Calu3 (cell line): ENCODE results near the gene IL1F10. TPM values are rescaled to one million over a fixed set of nuclear protein-coding genes. Genes with fewer than 3 reads are reported as not detected.
A peak's percentile ranks its signal among the peaks of the same experiment; 100 is the strongest.

Experiments used
- BruUV-seq: library from RNA; stranded (reverse); fragments of 400-500 nt; replicated peaks from 2 replicates; lab custom pipeline; 2021; lab: Mats Ljungman, UMichigan
- CTCF ChIA-PET: fragments of 300-600 bp; sonication (Branson Sonifier 250); formaldehyde crosslinking; loops from one replicate; lab custom pipeline; 2022; ENCODE audit warnings: antibody characterized with exemption; lab: Charles Lee
- DNase-seq: peaks from one replicate; pipeline ENCODE4 v3.0.0; 2022
- H3K27ac Mint-ChIP-seq: one replicate; pipeline ENCODE4 v1.8.0; 2022; ENCODE audit warnings: mixed read lengths; ENCODE audit not compliant: unreplicated experiment
- H3K27me3 Mint-ChIP-seq: one replicate; pipeline ENCODE4 v1.8.0; 2022; ENCODE audit warnings: mixed read lengths; ENCODE audit not compliant: unreplicated experiment
- H3K36me3 Mint-ChIP-seq: one replicate; pipeline ENCODE4 v1.8.0; 2022; ENCODE audit warnings: mild to moderate bottlenecking, moderate library complexity, mixed read lengths; ENCODE audit not compliant: insufficient read depth, unreplicated experiment
- H3K4me1 Mint-ChIP-seq: one replicate; pipeline ENCODE4 v1.8.0; 2022; ENCODE audit warnings: mild to moderate bottlenecking, low read depth, mixed read lengths; ENCODE audit not compliant: unreplicated experiment
- H3K4me3 Mint-ChIP-seq: one replicate; pipeline ENCODE4 v1.8.0; 2022; ENCODE audit warnings: mild to moderate bottlenecking, low read depth, moderate library complexity, mixed read lengths; ENCODE audit not compliant: unreplicated experiment
- H3K9me3 Mint-ChIP-seq: one replicate; pipeline ENCODE4 v1.8.0; 2022; ENCODE audit warnings: low read depth, mixed read lengths; ENCODE audit not compliant: unreplicated experiment
- intact Hi-C: fragments of 100-400 bp; cut with micrococcal nuclease; formaldehyde crosslinking; loops from one replicate; pipeline ENCODE4 v1.10.0; 2022; ENCODE audit not compliant: unreplicated experiment
- total RNA-seq: library from RNA; stranded (reverse); gene quantifications from 2 replicates; pipeline ENCODE4 v1.2.3, GENCODE V29; 2022
- TF ChIP-seq, protein P1 (sequence below): fragments of 200-600 bp; IDR thresholded peaks from one replicate; pipeline ENCODE4 v1.8.0; 2022; ENCODE audit warnings: antibody characterized with exemption; ENCODE audit not compliant: unreplicated experiment

The IL1F10 gene
- total RNA-seq, 1 experiment from 2014 or later: not detected

DNA sequence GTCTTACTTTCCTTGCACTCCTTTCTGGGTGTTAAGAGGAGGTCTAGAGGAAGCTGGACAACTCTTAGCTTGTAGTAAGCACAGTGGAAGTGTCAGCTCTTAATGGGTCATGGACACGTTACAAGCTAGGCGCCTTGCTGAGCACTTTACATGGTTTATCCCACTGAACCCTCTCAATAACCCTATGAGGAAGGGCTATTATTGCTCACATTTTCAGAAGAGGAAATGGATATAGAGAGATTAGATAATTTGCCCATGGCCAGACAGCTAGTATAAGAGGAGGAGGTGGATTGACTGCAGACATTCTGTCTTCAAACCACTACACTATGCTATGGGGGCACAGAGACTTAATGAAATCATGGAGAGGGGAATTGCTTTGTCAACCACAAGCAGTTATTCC lies 51.3 kb downstream of the IL1F10 start:
- Mint-ChIP-seq H3K9me3 (no peaks in the 10 kb centered on the region), H3K36me3 (peaks cover 11% of the 10 kb centered on the region), H3K4me1 (peaks cover 57% of the 10 kb centered on the region), H3K4me3 (peak overlapping the region; percentile 70), H3K27ac (no peak overlapping the region), H3K27me3 (no peaks in the 10 kb centered on the region)
- intact Hi-C loops: loop anchor here (2.0 kb wide), 1 partner anchor 34 kb away; no protein-coding TSS in a partner anchor
- BruUV-seq: no TSS peak
- CTCF ChIA-PET: interaction anchor here (0.7 to 2.2 kb wide), 4 partner anchors 18 to 80 kb away, joined by 3 to 13 read pairs (median 3); no protein-coding TSS in a partner anchor
- TF ChIP-seq, protein P1, sequence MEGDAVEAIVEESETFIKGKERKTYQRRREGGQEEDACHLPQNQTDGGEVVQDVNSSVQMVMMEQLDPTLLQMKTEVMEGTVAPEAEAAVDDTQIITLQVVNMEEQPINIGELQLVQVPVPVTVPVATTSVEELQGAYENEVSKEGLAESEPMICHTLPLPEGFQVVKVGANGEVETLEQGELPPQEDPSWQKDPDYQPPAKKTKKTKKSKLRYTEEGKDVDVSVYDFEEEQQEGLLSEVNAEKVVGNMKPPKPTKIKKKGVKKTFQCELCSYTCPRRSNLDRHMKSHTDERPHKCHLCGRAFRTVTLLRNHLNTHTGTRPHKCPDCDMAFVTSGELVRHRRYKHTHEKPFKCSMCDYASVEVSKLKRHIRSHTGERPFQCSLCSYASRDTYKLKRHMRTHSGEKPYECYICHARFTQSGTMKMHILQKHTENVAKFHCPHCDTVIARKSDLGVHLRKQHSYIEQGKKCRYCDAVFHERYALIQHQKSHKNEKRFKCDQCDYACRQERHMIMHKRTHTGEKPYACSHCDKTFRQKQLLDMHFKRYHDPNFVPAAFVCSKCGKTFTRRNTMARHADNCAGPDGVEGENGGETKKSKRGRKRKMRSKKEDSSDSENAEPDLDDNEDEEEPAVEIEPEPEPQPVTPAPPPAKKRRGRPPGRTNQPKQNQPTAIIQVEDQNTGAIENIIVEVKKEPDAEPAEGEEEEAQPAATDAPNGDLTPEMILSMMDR: no peak
- DNase-seq: no peak

DNA sequence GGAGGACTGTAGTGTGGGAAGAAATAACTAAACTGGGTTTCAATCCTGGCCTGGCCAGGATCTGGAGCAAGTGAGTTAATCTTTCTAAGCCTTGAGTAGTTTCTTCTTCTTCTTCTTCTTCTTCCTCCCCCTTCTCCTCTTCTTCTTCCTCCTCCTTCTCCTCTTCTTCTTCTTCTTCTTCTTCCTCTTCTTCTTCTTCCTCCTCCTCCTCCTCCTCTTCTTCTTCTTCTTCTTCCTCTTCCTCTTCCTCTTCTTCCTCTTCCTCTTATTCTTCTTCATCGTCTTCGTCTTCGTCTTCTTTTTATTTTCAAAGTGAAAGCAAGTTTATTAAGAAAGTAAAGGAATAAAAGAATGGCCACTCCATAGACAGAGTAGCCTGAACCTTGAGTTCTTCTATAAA lies 53.1 kb downstream of the IL1F10 start:
- no peak overlapping the region for H3K27ac Mint-ChIP-seq
- no peaks in the 10 kb centered on the region for H3K9me3 Mint-ChIP-seq
- intact Hi-C loops: no loop called here
- H3K4me3 Mint-ChIP-seq: no peak overlapping the region
- no peaks in the 10 kb centered on the region for H3K27me3 Mint-ChIP-seq
- peaks cover 72% of the 10 kb centered on the region for H3K4me1 Mint-ChIP-seq
- no TSS peak for BruUV-seq
- H3K36me3 Mint-ChIP-seq: peaks cover 16% of the 10 kb centered on the region
- TF ChIP-seq, protein P1: no peak
- DNase-seq: no peak
- CTCF ChIA-PET: interaction anchor here (1.1 kb wide), 1 partner anchor 16 kb away, joined by 3 read pairs; no protein-coding TSS in a partner anchor

DNA sequence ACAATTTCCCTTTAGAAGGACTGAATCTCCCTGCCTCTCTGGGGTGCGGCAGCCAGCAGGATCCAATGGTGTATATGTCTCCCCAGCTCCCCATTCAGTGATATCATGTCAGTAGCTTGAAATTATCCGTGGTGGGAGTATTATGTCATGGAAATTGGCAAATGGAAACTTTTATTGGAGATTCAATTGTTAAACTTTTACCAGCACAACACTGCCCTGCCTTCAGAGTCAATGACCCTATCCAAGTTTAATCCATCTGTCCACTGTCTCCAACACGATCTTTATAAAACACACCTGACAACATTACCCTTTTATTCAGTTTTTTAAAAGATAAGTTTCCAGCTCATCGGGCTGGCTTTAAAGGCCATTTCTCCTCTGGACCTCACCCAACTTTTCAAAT lies 54.6 kb downstream of the IL1F10 start:
- H3K4me1 Mint-ChIP-seq: peaks cover 66% of the 10 kb centered on the region
- BruUV-seq: no TSS peak
- TF ChIP-seq, protein P1: no peak
- peaks cover 19% of the 10 kb centered on the region for H3K36me3 Mint-ChIP-seq
- no peak overlapping the region for H3K27ac Mint-ChIP-seq
- H3K27me3 Mint-ChIP-seq: no peaks in the 10 kb centered on the region
- intact Hi-C loops: no loop called here
- CTCF ChIA-PET: no interaction called here
- no peak overlapping the region for H3K4me3 Mint-ChIP-seq
- no peaks in the 10 kb centered on the region for H3K9me3 Mint-ChIP-seq
- DNase-seq: no peak

DNA sequence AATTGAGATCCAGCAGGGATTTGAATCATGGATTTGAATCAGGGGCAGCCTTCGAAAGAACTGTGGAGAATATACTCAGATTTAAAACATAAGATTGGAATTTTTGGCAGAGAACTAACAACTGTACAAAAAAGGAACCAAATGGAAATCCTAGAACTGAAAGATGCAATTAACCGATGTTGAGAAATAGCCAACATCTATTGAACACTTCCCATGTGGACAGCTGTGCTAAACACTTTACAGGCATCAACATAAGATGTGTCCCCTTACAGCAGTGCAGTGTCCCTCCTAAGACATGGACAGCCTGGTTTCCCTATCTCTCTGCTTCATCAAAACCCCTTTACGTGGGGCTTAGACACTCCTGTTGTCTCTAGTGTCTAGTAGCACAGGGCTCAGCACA lies 56.0 kb downstream of the IL1F10 start:
- Mint-ChIP-seq H3K36me3 (peaks cover 9% of the 10 kb centered on the region), H3K27me3 (no peaks in the 10 kb centered on the region), H3K9me3 (no peaks in the 10 kb centered on the region), H3K4me3 (peak overlapping the region; percentile 39), H3K4me1 (peaks cover 53% of the 10 kb centered on the region), H3K27ac (peak overlapping the region; percentile 60)
- intact Hi-C loops: no loop called here
- BruUV-seq: no TSS peak
- TF ChIP-seq, protein P1: no peak
- CTCF ChIA-PET: interaction anchor here (1.0 to 1.7 kb wide), 3 partner anchors 33 to 75 kb away, joined by 3 to 6 read pairs (median 4); no protein-coding TSS in a partner anchor
- no peak for DNase-seq
